Measurements from ENCODE around the gene HOXC13.

The HOXC13 gene

DNA sequence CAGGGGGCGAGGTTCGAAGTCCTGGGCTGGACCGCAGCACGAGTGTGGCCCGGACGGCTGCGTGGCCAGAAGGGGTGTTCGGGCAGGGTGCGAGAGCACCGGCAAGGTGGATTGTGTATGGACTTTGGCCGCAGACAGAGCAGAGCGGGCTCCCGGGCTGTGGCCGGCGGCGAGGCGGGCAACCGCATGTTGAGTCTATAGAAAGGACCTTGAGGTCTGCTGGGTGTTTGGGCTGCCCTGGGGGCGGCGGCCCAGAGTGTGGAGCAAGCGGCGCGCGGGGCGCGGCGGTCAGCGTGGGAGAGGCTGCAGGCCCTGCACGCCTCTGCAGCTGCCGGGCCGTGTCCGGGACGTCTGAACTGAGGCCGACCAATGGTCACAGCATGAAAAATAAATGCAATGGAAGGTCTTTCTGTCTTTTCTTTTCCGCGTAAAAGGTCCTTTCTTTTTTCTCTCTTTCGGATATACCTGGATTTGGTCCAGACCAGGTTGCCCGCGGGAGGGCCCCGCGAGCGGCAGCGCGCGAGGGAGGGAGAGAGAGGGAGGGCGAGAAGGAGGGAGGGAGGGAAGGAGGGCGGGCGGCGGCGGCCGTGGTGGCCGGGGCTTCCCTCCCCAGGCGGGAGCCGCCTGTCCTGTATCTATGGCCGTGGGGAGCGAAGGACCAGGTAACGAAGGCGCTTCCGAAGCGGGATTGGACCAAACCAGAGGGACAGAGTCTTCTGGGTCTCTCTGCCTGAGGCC is 55.8 kb downstream of the HOXC13 start:
- Histone ChIP-seq H3K36me3 (no peaks in the 10 kb centered on the region), H3K27me3 (peaks cover 100% of the 10 kb centered on the region), H3K27ac (no peak overlapping the region), H3K4me3 (ENCODE audit: low read depth in 1 of 2, low read length in 1 of 2) (no peak overlapping the region), H3K9me3 (no peaks in the 10 kb centered on the region), H3K4me1 (ENCODE audit: control insufficient read depth in 1 of 2, insufficient read depth in 1 of 2, low read depth in 1 of 2, low read length in 1 of 2) (peaks cover 15 to 19% of the 10 kb centered on the region in 2 experiments)
- TF ChIP-seq CTCF (IDR thresholded peaks at IDR 0.05): no peak

- Histone ChIP-seq H3K27ac (no peak overlapping the region), H3K4me1 (ENCODE audit: control insufficient read depth in 1 of 2, insufficient read depth in 1 of 2, low read depth in 1 of 2, low read length in 1 of 2) (peaks cover 15 to 24% of the 10 kb centered on the region in 2 experiments)
These were observed 56.4 kb downstream of the HOXC13 start for GRCh38 chr12:53995002-53995377.

GRCh38 chr12:53995378-53996239 is 57.0 kb downstream of the HOXC13 start:
- Histone ChIP-seq H3K4me3 (ENCODE audit: low read depth in 1 of 2, low read length in 1 of 2) (peak overlapping the region; percentile 37 to 53), H3K27ac (no peak overlapping the region)

More at GRCh38 chr12:53995002-53995377, 56.4 kb downstream of the HOXC13 start:
- TF ChIP-seq CTCF (IDR thresholded peaks at IDR 0.05): no peak
- H3K36me3 ChIP-seq: no peaks in the 10 kb centered on the region
- H3K4me3 ChIP-seq (ENCODE audit: low read depth in 1 of 2, low read length in 1 of 2): peak overlapping the region in 1 of 2 experiments; percentile 53
- peaks cover 100% of the 10 kb centered on the region for H3K27me3 ChIP-seq
- H3K9me3 ChIP-seq: no peaks in the 10 kb centered on the region

More at GRCh38 chr12:53995378-53996239, 57.0 kb downstream of the HOXC13 start:
- Histone ChIP-seq H3K9me3 (no peaks in the 10 kb centered on the region), H3K36me3 (no peaks in the 10 kb centered on the region), H3K27me3 (peaks cover 100% of the 10 kb centered on the region), H3K4me1 (ENCODE audit: control insufficient read depth in 1 of 2, insufficient read depth in 1 of 2, low read depth in 1 of 2, low read length in 1 of 2) (peaks cover 15 to 30% of the 10 kb centered on the region in 2 experiments)
- no peak for TF ChIP-seq CTCF (IDR thresholded peaks at IDR 0.05)
